22Rv1 (cell line): ENCODE measurements around the gene KRTAP5-10.
"Not testable (repeated sequence)": the region's sequence is repeated elsewhere in the genome, so short reads cannot be mapped to it uniquely, and the experiment has no call there.

Source experiments
- H3K27ac ChIP-seq: fragments of 450-650 bp; 2 replicates; pipeline ENCODE4 v1.5.1; 2017
- ZFX ChIP-seq: fragments of 450-650 bp; IDR thresholded peaks from 2 replicates; pipeline ENCODE4 v1.6.1; 2017; ENCODE audit warnings: antibody characterized with exemption, borderline replicate concordance
- TF ChIP-seq, protein P1 (sequence below): fragments of 450-650 bp; IDR thresholded peaks from 2 replicates; pipeline ENCODE4 v1.5.1; 2017; ENCODE audit warnings: mild to moderate bottlenecking

KRTAP5-10 gene

DNA sequence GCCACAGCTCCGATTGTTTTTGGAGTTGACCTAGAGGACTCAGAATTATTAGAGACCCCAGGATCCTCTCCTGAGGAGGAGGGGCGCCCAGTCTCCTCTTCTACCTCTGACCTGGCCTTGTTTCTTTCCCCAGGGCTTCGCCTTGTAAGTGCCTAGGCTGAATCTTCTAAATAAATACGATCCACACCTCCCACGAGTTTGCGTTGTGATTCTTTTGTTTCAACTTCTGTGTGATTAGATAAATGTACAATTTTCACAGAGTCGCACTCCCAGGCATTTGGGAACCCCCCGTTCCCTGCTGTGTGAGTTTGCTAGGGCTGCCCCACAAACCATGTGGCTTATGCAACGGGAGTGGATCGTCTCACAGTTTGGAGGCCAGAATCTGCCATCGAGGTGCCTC is 26.3 kb upstream of the KRTAP5-10 start:
- H3K27ac ChIP-seq: no peak overlapping the region
- TF ChIP-seq, protein P1, sequence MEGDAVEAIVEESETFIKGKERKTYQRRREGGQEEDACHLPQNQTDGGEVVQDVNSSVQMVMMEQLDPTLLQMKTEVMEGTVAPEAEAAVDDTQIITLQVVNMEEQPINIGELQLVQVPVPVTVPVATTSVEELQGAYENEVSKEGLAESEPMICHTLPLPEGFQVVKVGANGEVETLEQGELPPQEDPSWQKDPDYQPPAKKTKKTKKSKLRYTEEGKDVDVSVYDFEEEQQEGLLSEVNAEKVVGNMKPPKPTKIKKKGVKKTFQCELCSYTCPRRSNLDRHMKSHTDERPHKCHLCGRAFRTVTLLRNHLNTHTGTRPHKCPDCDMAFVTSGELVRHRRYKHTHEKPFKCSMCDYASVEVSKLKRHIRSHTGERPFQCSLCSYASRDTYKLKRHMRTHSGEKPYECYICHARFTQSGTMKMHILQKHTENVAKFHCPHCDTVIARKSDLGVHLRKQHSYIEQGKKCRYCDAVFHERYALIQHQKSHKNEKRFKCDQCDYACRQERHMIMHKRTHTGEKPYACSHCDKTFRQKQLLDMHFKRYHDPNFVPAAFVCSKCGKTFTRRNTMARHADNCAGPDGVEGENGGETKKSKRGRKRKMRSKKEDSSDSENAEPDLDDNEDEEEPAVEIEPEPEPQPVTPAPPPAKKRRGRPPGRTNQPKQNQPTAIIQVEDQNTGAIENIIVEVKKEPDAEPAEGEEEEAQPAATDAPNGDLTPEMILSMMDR: no peak
- TF ChIP-seq ZFX: no peak

DNA sequence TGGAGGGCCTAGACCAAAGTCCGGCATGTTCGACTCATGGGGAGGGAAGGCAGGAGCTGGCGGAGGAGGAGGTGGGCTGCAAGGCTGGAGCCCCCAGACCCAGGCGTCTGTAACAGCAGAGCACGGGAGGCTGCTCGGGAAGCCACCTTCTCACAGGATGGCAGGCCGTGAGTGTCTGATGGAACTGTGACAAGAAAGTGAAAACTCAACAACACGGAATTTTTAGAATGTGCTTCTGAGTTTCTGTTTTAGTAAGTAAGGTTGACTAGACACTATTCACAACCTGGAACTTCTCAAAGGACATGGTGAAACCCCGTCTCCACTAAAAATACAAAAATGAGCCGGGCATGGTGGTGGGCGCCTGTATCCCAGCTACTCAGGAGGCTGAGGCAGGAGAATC is 25.4 kb upstream of the KRTAP5-10 start:
- not testable (repeated sequence) for H3K27ac ChIP-seq

DNA sequence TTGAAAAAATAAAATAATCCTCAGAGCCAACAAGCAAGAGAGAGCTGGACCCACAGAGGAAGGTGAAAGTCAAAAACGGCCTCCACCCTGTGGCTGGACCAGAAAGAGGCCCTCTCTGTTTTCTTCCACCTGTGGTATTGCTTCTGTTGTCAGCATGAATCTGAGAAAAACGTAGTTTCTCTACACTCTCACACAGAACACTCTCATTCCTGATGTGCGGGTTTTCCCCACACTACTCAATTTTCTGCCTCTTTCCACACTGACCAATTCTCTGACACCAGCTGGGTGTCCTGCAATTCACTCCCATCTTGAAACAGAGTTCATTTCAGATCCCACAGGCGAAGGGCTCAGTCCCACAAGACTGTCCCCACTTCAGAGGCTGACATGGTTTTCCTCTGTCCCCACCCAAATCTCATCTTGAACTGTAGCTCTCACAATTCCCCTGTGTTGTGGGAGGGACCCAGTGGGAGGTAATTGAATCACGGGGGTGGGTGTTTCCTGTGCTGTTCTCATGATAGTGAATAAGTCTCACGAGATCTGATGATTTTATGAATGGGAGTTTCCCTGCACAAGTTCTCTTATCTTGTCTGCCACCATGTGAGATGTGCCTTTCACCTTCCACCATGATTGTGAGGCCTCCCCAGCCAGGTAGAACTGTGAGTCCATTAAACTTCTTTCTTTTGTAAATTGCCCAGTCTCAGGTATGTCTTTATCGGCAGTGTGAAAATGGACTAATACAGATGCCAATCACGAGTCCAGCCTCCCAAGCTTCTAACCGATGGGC is 24.6 kb upstream of the KRTAP5-10 start:
- H3K27ac ChIP-seq: not testable (repeated sequence)

DNA sequence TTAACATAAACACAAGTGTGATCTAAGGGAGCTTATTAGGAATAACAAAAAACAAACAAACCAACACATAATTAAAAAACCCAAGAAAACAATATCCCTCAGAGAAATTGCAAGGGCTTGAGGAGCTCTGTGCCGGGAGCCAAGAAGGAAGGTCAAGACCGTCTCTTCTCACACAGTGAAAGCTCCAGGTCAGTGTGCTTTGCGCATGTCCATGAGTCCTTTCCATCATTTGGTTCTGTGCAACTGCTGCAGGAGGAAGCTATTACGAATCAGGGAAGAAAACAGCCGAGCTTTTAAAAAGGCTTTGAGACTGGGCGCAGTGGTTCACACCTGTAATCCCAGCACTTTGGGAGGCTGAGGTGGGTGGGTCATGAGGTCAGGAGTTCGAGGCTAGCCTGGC is 23.0 kb upstream of the KRTAP5-10 start:
- H3K27ac ChIP-seq: no peak overlapping the region
- TF ChIP-seq, protein P1: no peak
- TF ChIP-seq ZFX: no peak

DNA sequence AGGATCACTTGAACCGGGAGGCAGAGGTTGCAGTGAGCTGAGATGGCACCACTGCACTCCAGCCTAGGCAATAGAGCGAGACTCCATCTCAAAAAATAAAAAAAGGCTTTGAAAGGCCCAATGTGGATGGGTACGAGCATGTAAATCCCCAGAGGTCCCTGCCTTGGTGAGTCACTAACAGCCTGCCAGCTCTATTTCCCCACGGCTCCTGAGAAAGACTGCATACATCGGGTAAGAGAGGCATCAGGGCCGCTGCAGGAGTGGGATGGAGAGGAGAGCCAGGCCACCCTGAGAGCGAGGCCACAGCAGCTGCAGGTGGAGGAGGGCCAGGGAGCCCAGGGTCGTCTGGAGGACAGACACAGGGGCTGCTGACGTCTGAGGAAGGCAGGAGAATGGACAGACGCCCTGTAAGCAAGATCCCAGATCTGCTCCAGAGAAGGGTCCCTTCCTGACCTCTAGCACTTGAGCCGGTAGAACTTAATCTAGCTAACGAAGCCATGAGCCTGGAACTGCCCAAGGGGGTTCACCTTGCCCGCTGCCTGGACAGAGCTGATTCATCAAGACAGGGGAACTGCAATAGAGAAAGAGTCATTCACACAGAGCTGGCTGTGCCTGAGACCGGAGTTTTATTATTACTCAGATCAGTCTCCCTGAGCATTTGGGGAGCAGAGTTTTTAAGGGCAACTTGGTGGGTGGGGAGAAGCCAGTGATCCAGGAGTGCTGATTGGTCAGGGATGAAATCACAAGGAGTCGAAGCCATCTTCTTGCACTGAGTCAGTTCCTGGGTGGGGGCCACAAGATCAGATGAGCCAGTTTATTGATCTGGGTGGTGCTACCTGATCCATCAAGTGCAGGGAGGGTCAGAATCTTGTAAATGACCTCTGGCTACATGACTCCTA is 22.2 kb upstream of the KRTAP5-10 start:
- TF ChIP-seq, protein P1: no peak
- TF ChIP-seq ZFX: no peak
- H3K27ac ChIP-seq: no peak overlapping the region

DNA sequence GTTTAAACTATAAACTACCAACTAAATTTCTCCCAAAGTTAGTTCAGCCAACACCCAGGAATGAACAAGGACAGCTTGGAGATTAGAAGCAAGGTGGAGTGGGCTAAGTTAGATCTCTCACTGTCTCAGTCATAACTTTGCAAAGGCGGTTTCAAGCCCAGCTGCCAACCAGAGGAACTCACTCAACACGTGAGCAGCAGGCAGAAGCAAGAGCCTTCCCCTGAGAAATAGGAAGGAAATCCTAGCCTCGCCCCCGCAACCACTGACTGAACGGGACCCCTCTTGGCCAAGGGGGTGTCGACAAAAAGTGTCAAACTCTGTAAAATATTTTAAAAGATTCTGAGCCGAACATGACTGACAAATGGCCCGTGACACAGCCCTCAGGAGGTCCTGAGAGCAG is 21.5 kb upstream of the KRTAP5-10 start:
- no peak overlapping the region for H3K27ac ChIP-seq
- TF ChIP-seq, protein P1: no peak
- no peak for TF ChIP-seq ZFX

DNA sequence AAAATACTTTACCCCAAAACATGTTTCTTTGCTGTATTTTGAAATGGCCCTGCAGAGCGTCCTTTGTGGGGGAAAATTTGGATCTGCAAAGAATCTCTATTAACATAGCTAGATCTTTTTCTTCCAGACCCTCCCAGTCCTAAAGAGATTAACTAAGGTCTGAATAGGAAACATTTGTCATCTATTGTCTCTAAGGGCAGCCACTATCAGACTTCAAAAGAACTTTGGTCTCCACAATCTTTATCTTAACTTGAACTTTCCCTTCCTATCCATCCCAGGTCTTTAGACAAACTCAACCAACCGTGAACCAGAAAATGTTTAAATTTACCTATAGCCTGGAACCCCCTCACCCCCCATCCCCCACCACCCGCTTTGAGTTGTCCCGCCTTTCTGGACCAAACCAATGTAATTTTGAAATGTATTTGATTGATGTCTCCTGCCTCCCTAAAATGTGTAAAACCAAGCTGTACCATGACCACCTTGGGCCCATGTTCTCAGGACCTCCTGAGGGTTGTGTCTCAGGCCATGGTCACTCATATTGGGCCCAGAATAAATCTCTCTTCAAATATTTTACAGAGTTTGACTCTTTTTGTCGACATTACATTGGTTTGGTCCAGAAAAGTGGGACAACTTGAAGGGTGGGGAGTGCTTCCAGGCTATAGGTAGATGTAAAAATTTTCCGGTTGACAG is 20.7 kb upstream of the KRTAP5-10 start:
- H3K27ac ChIP-seq: no peak overlapping the region
- TF ChIP-seq ZFX: no peak
- TF ChIP-seq, protein P1: no peak
